ENCODE results near the gene SPTBN4.

The SPTBN4 gene

GRCh38 chr19:40594255-40594654 lies 127.5 kb downstream of the SPTBN4 start:
- no peak overlapping the region for H3K9ac ChIP-seq (ENCODE audit: low read length)

GRCh38 chr19:40594657-40595091 lies 127.9 kb downstream of the SPTBN4 start:
- Histone ChIP-seq H3K79me2 (ENCODE audit: low read length) (no peaks in the 10 kb centered on the region), H3K4me3 (ENCODE audit: low read length) (no peak overlapping the region), H3K9me2 (replicated peaks; ENCODE audit: insufficient read depth, low read length) (no peaks in the 10 kb centered on the region), H3F3A (ENCODE audit: insufficient read depth, low read length) (peaks cover 9% of the 10 kb centered on the region; the same call in 1 of the 2 replicates), H3K27ac (ENCODE audit: low read length) (no peak overlapping the region), H3K4me2 (ENCODE audit: low read depth, low read length) (no peak overlapping the region), H3K9ac (ENCODE audit: low read length) (no peak overlapping the region), H3K4me1 (ENCODE audit: low read length) (peaks cover 12% of the 10 kb centered on the region), H3K27me3 (replicated peaks; ENCODE audit: insufficient read depth, low read length) (peaks cover 31% of the 10 kb centered on the region), H4K20me1 (ENCODE audit: insufficient read depth, low read length) (no peaks in the 10 kb centered on the region), H3K9me3 (replicated peaks; ENCODE audit: insufficient read depth, low read length) (no peaks in the 10 kb centered on the region), H3K36me3 (replicated peaks; ENCODE audit: insufficient read depth, low read length) (no peaks in the 10 kb centered on the region), H2AFZ (ENCODE audit: low read length) (no peak overlapping the region)
- TF ChIP-seq CTCF (IDR thresholded peaks at IDR 0.05; ENCODE audit: low read length) (no peak), EZH2phosphoT487 (IDR thresholded peaks at IDR 0.05; ENCODE audit: low read length) (no peak)
- DNase-seq, result no peak

More at GRCh38 chr19:40594255-40594654, 127.5 kb downstream of the SPTBN4 start:
- no peak for DNase-seq
- Histone ChIP-seq H3K9me3 (replicated peaks; ENCODE audit: insufficient read depth, low read length) (no peaks in the 10 kb centered on the region), H3K27me3 (replicated peaks; ENCODE audit: insufficient read depth, low read length) (peaks cover 26% of the 10 kb centered on the region), H3K4me1 (ENCODE audit: low read length) (peaks cover 8% of the 10 kb centered on the region), H3K4me2 (ENCODE audit: low read depth, low read length) (no peak overlapping the region), H3K79me2 (ENCODE audit: low read length) (no peaks in the 10 kb centered on the region), H3K4me3 (ENCODE audit: low read length) (no peak overlapping the region), H3K9me2 (replicated peaks; ENCODE audit: insufficient read depth, low read length) (no peaks in the 10 kb centered on the region), H2AFZ (ENCODE audit: low read length) (no peak overlapping the region), H3F3A (ENCODE audit: insufficient read depth, low read length) (peaks cover 5% of the 10 kb centered on the region; the same call in 1 of the 2 replicates), H3K36me3 (replicated peaks; ENCODE audit: insufficient read depth, low read length) (no peaks in the 10 kb centered on the region), H3K27ac (ENCODE audit: low read length) (no peak overlapping the region), H4K20me1 (ENCODE audit: insufficient read depth, low read length) (no peaks in the 10 kb centered on the region)
- TF ChIP-seq EZH2phosphoT487 (IDR thresholded peaks at IDR 0.05; ENCODE audit: low read length) (no peak), CTCF (IDR thresholded peaks at IDR 0.05; ENCODE audit: low read length) (no peak), EZH2 (optimal IDR thresholded peaks at IDR 0.05; ENCODE audit: low read depth, low read length) (no peak)

GRCh38 chr19:40596608-40597328 lies 130.0 kb downstream of the SPTBN4 start:
- no peaks in the 10 kb centered on the region for H3K36me3 ChIP-seq (replicated peaks; ENCODE audit: insufficient read depth, low read length)
- H3K4me1 ChIP-seq (ENCODE audit: low read length), result peaks cover 19% of the 10 kb centered on the region
- no peak for TF ChIP-seq CTCF (IDR thresholded peaks at IDR 0.05; ENCODE audit: low read length)
- no peak for TF ChIP-seq EZH2phosphoT487 (IDR thresholded peaks at IDR 0.05; ENCODE audit: low read length)
- TF ChIP-seq EZH2 (optimal IDR thresholded peaks at IDR 0.05; ENCODE audit: low read depth, low read length), result no peak
- no peaks in the 10 kb centered on the region for H4K20me1 ChIP-seq (ENCODE audit: insufficient read depth, low read length)
- no peak overlapping the region for H3K9ac ChIP-seq (ENCODE audit: low read length)
- no peak overlapping the region for H3K27ac ChIP-seq (ENCODE audit: low read length)
- H3K9me3 ChIP-seq (replicated peaks; ENCODE audit: insufficient read depth, low read length), result no peaks in the 10 kb centered on the region
- DNase-seq, result no peak
- peak overlapping the region; percentile 37; the same call in 1 of the 2 replicates for H3K4me2 ChIP-seq (ENCODE audit: low read depth, low read length)
- H2AFZ ChIP-seq (ENCODE audit: low read length), result no peak overlapping the region
- H3K4me3 ChIP-seq (ENCODE audit: low read length), result no peak overlapping the region
- no peaks in the 10 kb centered on the region for H3K9me2 ChIP-seq (replicated peaks; ENCODE audit: insufficient read depth, low read length)
- H3K27me3 ChIP-seq (replicated peaks; ENCODE audit: insufficient read depth, low read length), result peaks cover 49% of the 10 kb centered on the region
- H3K79me2 ChIP-seq (ENCODE audit: low read length), result no peaks in the 10 kb centered on the region
- peaks cover 14% of the 10 kb centered on the region; the same call in 1 of the 2 replicates for H3F3A ChIP-seq (ENCODE audit: insufficient read depth, low read length)

Data from MM.1S (cell line).